Neural progenitor cell (in vitro differentiated cells): ENCODE data around the gene XKR8. TPM values are rescaled to one million over a fixed set of nuclear protein-coding genes. Genes with fewer than 3 reads are reported as not detected.

Experiments used
- DNase-seq: peaks from one replicate; pipeline ENCODE4 v3.0.0-alpha.2; 2016; ENCODE audit warnings: low spot score
- H2AFZ ChIP-seq: fragments of 200-600 bp; sonication (generic); replicated peaks from 2 replicates; pipeline ENCODE4 v1.6.1; 2016; ENCODE audit warnings: antibody characterized with exemption
- H3F3A ChIP-seq: fragments of 200-600 bp; sonication (generic); 2 replicates; pipeline ENCODE4 v1.6.1; 2016; ENCODE audit warnings: antibody characterized with exemption, low read depth
- H3K27ac ChIP-seq: fragments of 200-600 bp; sonication (generic); 2 replicates; pipeline ENCODE4 v1.5.1; 2016; ENCODE audit warnings: mild to moderate bottlenecking
- H3K27me3 ChIP-seq: fragments of 200-600 bp; sonication (generic); 2 replicates; pipeline ENCODE4 v1.6.1; 2016; ENCODE audit warnings: mild to moderate bottlenecking, moderate library complexity
- H3K36me3 ChIP-seq: fragments of 200-600 bp; sonication (generic); 2 replicates; pipeline ENCODE4 v1.5.1; 2016
- H3K4me1 ChIP-seq: fragments of 200-600 bp; sonication (generic); 2 replicates; pipeline ENCODE4 v1.6.1; 2016; ENCODE audit warnings: mixed run types
- H3K4me2 ChIP-seq: fragments of 200-600 bp; sonication (generic); 2 replicates; pipeline ENCODE4 v1.6.1; 2016
- H3K4me3 ChIP-seq: fragments of 200-600 bp; sonication (generic); 2 replicates; pipeline ENCODE4 v1.5.1; 2016
- H3K79me2 ChIP-seq: fragments of 200-600 bp; sonication (generic); 2 replicates; pipeline ENCODE4 v1.6.1; 2016; ENCODE audit warnings: low read depth
- H3K9ac ChIP-seq: fragments of 200-600 bp; sonication (generic); 2 replicates; pipeline ENCODE4 v1.6.1; 2016
- H3K9me3 ChIP-seq: fragments of 200-600 bp; sonication (generic); 2 replicates; pipeline ENCODE4 v1.5.1; 2016; ENCODE audit warnings: low read depth
- H4K20me1 ChIP-seq: fragments of 200-600 bp; sonication (generic); 2 replicates; pipeline ENCODE4 v1.6.1; 2016; ENCODE audit warnings: low read depth
- H3K27ac Mint-ChIP-seq: 3 replicates; pipeline ENCODE4 v1.8.0; 2021; ENCODE audit warnings: mixed read lengths
- H3K27me3 Mint-ChIP-seq: 2 replicates; pipeline ENCODE4 v1.8.0; 2022; ENCODE audit warnings: low read depth, mild to moderate bottlenecking, inconsistent platforms, moderate library complexity, mixed read lengths; ENCODE audit not compliant: insufficient read depth
- H3K36me3 Mint-ChIP-seq: 3 replicates; pipeline ENCODE4 v1.8.0; 2021; ENCODE audit warnings: mixed read lengths
- H3K4me1 Mint-ChIP-seq: 3 replicates; pipeline ENCODE4 v1.8.0; 2021; ENCODE audit warnings: mixed read lengths
- H3K4me3 Mint-ChIP-seq: 3 replicates; pipeline ENCODE4 v1.8.0; 2021; ENCODE audit warnings: mild to moderate bottlenecking, moderate library complexity, mixed read lengths
- H3K9me3 Mint-ChIP-seq: 3 replicates; pipeline ENCODE4 v1.8.0; 2020; ENCODE audit warnings: mixed read lengths
- EZH2 ChIP-seq: fragments of 200-600 bp; sonication (generic); IDR thresholded peaks from 2 replicates; pipeline ENCODE4 v1.6.1; 2017; ENCODE audit warnings: antibody characterized with exemption, mild to moderate bottlenecking, moderate library complexity
- EZH2phosphoT487 ChIP-seq: fragments of 200-600 bp; sonication (generic); IDR thresholded peaks from 2 replicates; pipeline ENCODE4 v1.6.1; 2017; ENCODE audit warnings: antibody characterized with exemption
- total RNA-seq: library from RNA; depleted of rRNA; stranded (reverse); fragments of >200 nt; gene quantifications from 2 replicates; pipeline ENCODE4 v1.2.3, GENCODE V29; 2015; ENCODE audit warnings: low replicate concordance
- TF ChIP-seq, protein P1 (sequence below): fragments of 200-600 bp; sonication (generic); IDR thresholded peaks from 2 replicates; pipeline ENCODE4 v1.5.1; 2017; ENCODE audit warnings: antibody characterized with exemption, mild to moderate bottlenecking

XKR8 gene
- total RNA-seq, 1 donor from 2014 or later, result 4.3 TPM

DNA sequence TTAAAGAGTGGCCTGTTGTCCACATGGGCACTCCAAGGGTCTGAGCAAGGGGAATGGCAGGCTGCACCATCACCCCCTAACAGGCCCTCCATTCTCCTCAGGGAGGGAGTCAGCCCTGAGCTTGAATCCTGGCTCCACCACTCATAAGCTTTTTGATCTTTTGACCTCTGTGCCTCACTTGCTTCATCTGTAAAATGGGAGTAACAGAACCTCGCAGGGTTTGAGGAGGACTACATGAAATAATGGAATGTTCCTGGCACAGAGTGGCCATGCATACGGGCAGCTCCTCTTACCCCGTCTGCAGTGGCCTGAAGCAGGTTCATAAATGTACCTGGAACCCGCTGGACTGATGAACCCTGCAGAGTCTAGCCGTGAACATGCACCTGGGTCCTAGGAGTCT, 2.1 kb upstream of the XKR8 start:
- Histone ChIP-seq H3K36me3 (no peaks in the 10 kb centered on the region), H3K4me1 (no peaks in the 10 kb centered on the region), H3K9ac (no peak overlapping the region), H3K4me3 (no peak overlapping the region), H3K4me2 (no peak overlapping the region), H3F3A (peaks cover 28% of the 10 kb centered on the region), H3K27ac (no peak overlapping the region), H4K20me1 (peaks cover 13% of the 10 kb centered on the region), H2AFZ (no peak overlapping the region), H3K79me2 (no peaks in the 10 kb centered on the region), H3K27me3 (no peaks in the 10 kb centered on the region), H3K9me3 (no peaks in the 10 kb centered on the region)
- no peak for DNase-seq
- peaks cover 15% of the 10 kb centered on the region for H3K27me3 Mint-ChIP-seq
- peaks cover 15% of the 10 kb centered on the region for H3K4me1 Mint-ChIP-seq
- TF ChIP-seq EZH2 (no peak), EZH2phosphoT487 (no peak)
- TF ChIP-seq, protein P1, sequence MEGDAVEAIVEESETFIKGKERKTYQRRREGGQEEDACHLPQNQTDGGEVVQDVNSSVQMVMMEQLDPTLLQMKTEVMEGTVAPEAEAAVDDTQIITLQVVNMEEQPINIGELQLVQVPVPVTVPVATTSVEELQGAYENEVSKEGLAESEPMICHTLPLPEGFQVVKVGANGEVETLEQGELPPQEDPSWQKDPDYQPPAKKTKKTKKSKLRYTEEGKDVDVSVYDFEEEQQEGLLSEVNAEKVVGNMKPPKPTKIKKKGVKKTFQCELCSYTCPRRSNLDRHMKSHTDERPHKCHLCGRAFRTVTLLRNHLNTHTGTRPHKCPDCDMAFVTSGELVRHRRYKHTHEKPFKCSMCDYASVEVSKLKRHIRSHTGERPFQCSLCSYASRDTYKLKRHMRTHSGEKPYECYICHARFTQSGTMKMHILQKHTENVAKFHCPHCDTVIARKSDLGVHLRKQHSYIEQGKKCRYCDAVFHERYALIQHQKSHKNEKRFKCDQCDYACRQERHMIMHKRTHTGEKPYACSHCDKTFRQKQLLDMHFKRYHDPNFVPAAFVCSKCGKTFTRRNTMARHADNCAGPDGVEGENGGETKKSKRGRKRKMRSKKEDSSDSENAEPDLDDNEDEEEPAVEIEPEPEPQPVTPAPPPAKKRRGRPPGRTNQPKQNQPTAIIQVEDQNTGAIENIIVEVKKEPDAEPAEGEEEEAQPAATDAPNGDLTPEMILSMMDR, result no peak
- H3K27ac Mint-ChIP-seq, result no peak overlapping the region
- H3K4me3 Mint-ChIP-seq, result no peak overlapping the region
- no peaks in the 10 kb centered on the region for H3K36me3 Mint-ChIP-seq
- no peaks in the 10 kb centered on the region for H3K9me3 Mint-ChIP-seq

DNA sequence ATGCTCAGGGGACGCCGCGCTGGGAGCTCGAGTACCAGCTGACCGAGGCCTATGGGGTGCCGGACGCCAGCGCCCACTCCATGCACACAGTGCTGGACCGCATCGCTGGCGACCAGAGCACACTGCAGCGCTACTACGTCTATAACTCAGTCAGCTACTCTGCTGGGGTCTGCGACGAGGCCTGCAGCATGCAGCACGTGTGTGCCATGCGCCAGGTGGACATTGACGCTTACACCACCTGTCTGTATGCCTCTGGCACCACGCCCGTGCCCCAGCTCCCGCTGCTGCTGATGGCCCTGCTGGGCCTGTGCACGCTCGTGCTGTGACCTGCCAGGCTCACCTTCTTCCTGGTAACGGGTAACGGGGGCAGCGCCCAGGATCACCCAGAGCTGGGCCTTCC, 1.3 kb upstream of the XKR8 start:
- Histone ChIP-seq H3K27ac (no peak overlapping the region), H3K79me2 (no peaks in the 10 kb centered on the region), H3K27me3 (no peaks in the 10 kb centered on the region), H3K4me3 (no peak overlapping the region), H3K4me2 (no peak overlapping the region), H3K4me1 (no peaks in the 10 kb centered on the region), H4K20me1 (peaks cover 13% of the 10 kb centered on the region), H3F3A (peaks cover 28% of the 10 kb centered on the region), H3K9ac (no peak overlapping the region), H2AFZ (no peak overlapping the region), H3K36me3 (no peaks in the 10 kb centered on the region), H3K9me3 (no peaks in the 10 kb centered on the region)
- H3K4me1 Mint-ChIP-seq, result peaks cover 15% of the 10 kb centered on the region
- peak overlapping the region; percentile 85 for H3K4me3 Mint-ChIP-seq
- H3K27me3 Mint-ChIP-seq, result peaks cover 15% of the 10 kb centered on the region
- H3K36me3 Mint-ChIP-seq, result no peaks in the 10 kb centered on the region
- no peak for TF ChIP-seq EZH2
- TF ChIP-seq, protein P1, result no peak
- no peak for TF ChIP-seq EZH2phosphoT487
- DNase-seq, result no peak
- no peak overlapping the region for H3K27ac Mint-ChIP-seq
- no peaks in the 10 kb centered on the region for H3K9me3 Mint-ChIP-seq

DNA sequence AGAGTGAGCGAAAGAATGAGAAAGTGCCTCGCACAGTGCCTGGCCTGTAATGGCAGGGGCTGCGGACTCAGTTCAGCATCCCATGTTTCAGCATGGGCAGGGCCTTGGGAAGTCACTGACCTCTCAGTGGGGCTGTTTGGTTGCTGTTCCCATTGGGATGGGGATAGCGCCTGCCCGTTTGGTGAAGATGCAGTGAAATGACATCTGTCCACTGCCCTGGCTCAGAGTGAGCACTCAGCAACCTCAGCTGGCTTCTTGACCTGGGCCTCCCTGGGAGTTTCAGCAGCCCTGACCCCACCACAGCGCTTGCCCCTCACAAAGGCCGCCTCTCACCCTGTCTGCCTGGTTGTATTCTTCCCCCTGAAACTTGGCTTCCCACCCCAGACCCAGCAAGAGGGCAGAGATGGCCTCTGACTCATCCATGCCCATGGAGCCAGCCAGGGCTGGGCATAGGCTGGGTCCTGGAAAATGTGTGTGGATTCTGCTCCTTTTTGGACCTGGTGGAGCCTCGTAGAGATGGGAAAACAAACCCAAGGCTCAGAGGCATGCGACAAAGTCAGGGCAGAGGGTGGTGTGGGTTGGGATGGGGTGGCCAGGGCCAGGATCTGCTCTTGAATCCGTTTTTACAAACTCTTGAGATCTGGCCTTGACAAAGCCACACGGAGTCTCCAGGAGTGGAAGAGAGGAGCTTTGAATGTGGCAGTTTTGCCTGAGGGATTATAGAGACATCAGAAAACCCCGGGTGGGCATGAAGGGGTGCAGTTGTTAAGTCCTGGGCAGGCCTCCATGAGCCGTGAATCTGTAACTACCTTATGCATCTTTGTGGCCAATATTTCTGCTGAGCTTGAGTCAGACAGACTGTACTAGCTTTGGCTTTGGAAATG, 1.2 kb downstream of the XKR8 start:
- Histone ChIP-seq H3K4me1 (no peaks in the 10 kb centered on the region), H3K27ac (no peak overlapping the region), H2AFZ (no peak overlapping the region), H4K20me1 (peaks cover 13% of the 10 kb centered on the region), H3K9me3 (no peaks in the 10 kb centered on the region), H3K27me3 (no peaks in the 10 kb centered on the region), H3K36me3 (no peaks in the 10 kb centered on the region), H3F3A (peaks cover 28% of the 10 kb centered on the region), H3K79me2 (no peaks in the 10 kb centered on the region), H3K9ac (no peak overlapping the region), H3K4me3 (peak overlapping the region; percentile 63), H3K4me2 (peak overlapping the region; percentile 85)
- TF ChIP-seq, protein P1, result no peak
- TF ChIP-seq EZH2phosphoT487, result no peak
- no peak for TF ChIP-seq EZH2
- DNase-seq, result peak; percentile 18
- Mint-ChIP-seq H3K9me3 (no peaks in the 10 kb centered on the region), H3K4me3 (peak overlapping the region; percentile 78), H3K27ac (no peak overlapping the region), H3K4me1 (peaks cover 15% of the 10 kb centered on the region), H3K36me3 (no peaks in the 10 kb centered on the region), H3K27me3 (peaks cover 9% of the 10 kb centered on the region)
